Measurements from ENCODE around the gene AP2B1. TPM values are rescaled to one million over a fixed set of nuclear protein-coding genes. Genes with fewer than 3 reads are reported as not detected.

Gene AP2B1
- total and polyA plus RNA-seq, 9 of the 15 experiments (the other 6 are each of a cell fraction or from before 2014, with no cell fraction given) = 60.1 to 287 (median 105) TPM

DNA sequence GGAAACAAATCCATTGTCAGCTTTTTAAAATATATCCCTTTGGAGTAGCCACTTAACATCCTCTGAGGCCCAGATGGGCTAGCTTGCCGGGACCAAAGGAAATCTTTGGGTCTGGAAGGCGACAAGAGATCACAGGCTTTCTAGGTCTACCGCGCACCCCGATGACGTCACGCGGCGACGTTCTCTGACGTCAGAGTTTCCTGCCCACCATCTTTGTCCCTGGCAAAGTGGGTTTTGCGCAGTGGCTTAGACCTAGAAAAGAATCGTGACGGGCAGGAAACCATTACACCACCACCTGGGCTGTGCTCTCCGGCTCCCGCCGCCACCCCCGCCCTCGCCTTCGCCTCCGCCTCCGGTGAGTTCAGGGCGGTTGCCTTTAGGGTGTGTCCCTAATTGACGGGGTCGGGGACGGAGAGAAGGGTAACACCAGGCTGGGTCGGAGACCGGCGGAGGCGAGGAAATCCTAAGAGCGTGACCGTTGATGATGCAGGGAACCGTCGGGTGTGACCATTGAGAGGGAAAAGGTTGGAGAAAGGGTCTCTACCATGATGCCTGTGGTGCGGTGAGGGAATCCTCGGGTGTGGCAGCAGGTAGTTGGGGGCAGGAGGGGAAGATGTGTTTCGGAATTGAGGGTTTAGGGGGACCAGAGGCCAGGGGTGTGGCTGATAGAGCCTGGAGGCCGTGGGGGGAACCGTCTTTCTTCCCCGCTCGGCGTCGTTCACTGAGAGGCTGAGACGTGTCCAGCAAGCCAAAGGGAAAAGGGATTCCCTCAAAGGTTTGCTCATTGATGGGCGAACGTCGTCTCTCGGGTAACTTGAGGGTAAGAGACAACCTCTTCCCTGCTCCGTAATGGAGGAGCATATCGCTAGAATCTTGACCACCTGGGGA lies at the start of gene AP2B1 (continued):
- TF ChIP-seq, protein P1, sequence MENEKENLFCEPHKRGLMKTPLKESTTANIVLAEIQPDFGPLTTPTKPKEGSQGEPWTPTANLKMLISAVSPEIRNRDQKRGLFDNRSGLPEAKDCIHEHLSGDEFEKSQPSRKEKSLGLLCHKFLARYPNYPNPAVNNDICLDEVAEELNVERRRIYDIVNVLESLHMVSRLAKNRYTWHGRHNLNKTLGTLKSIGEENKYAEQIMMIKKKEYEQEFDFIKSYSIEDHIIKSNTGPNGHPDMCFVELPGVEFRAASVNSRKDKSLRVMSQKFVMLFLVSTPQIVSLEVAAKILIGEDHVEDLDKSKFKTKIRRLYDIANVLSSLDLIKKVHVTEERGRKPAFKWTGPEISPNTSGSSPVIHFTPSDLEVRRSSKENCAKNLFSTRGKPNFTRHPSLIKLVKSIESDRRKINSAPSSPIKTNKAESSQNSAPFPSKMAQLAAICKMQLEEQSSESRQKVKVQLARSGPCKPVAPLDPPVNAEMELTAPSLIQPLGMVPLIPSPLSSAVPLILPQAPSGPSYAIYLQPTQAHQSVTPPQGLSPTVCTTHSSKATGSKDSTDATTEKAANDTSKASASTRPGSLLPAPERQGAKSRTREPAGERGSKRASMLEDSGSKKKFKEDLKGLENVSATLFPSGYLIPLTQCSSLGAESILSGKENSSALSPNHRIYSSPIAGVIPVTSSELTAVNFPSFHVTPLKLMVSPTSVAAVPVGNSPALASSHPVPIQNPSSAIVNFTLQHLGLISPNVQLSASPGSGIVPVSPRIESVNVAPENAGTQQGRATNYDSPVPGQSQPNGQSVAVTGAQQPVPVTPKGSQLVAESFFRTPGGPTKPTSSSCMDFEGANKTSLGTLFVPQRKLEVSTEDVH (IDR thresholded peaks at IDR 0.05; ENCODE audit: low read depth, partially characterized antibody) = peak; percentile 98
- TF ChIP-seq NUFIP1 (IDR thresholded peaks at IDR 0.05; ENCODE audit: partially characterized antibody) (no peak), HSF4 (CRISPR knock-in tag; IDR thresholded peaks at IDR 0.05; ENCODE audit: borderline replicate concordance) (no peak), NFIC (IDR thresholded peaks at IDR 0.05) (peak; percentile 69), ATF1 (CRISPR knock-in tag; IDR thresholded peaks at IDR 0.05) (peak; percentile 99), ATF1 (tag; IDR thresholded peaks at IDR 0.05) (peak; percentile 100), HNRNPH1 (optimal IDR thresholded peaks at IDR 0.05; ENCODE audit: low read depth, low read length) (no peak), ZNF699 (CRISPR knock-in tag; IDR thresholded peaks at IDR 0.05; ENCODE audit: insufficient replicate concordance) (no peak), SRF (CRISPR knock-in tag; IDR thresholded peaks at IDR 0.05) (peak in 1 of 2 experiments; percentile 65; a peak in 2 of 4 replicates), TCF3 (CRISPR knock-in tag; IDR thresholded peaks at IDR 0.05) (no peak; the same call in 1 of the 2 replicates)
- TF ChIP-seq, protein P2, sequence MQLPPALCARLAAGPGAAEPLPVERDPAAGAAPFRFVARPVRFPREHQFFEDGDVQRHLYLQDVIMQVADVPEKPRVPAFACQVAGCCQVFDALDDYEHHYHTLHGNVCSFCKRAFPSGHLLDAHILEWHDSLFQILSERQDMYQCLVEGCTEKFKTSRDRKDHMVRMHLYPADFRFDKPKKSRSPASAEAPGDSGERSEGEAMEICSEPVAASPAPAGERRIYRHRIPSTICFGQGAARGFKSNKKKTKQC (CRISPR knock-in tag; IDR thresholded peaks at IDR 0.05) = peak; percentile 65; the same call in 1 of the 2 replicates
- TF ChIP-seq, protein P3, sequence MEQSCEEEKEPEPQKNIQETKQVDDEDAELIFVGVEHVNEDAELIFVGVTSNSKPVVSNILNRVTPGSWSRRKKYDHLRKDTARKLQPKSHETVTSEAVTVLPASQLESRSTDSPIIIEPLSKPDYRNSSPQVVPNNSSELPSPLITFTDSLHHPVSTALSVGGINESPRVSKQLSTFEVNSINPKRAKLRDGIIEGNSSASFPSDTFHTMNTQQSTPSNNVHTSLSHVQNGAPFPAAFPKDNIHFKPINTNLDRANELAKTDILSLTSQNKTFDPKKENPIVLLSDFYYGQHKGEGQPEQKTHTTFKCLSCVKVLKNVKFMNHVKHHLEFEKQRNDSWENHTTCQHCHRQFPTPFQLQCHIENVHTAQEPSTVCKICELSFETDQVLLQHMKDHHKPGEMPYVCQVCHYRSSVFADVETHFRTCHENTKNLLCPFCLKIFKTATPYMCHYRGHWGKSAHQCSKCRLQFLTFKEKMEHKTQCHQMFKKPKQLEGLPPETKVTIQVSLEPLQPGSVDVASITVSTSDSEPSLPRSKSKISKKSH (CRISPR knock-in tag; IDR thresholded peaks at IDR 0.05) = no peak

Data from K562 (cell line).